HG02642 (cell line): ENCODE measurements around the gene SH2D2A.

ENCODE experiments used
- ATAC-seq: cut with Tn5 transposase; IDR thresholded peaks from one replicate; pipeline ENCODE4 v1.9.1; 2021; ENCODE audit warnings: mild to moderate bottlenecking; ENCODE audit not compliant: unreplicated experiment, poor library complexity

Gene SH2D2A

GRCh38 chr1:156848461-156849150 is 32.0 kb upstream of the SH2D2A start:
- ATAC-seq = no peak

GRCh38 chr1:156847591-156848460 is 31.2 kb upstream of the SH2D2A start:
- no peak for ATAC-seq

- ATAC-seq = no peak
Observed at GRCh38 chr1:156846643-156847042, 30.0 kb upstream of the SH2D2A start.

GRCh38 chr1:156845953-156846545 is 29.4 kb upstream of the SH2D2A start:
- no peak for ATAC-seq

GRCh38 chr1:156845055-156845952 is 28.7 kb upstream of the SH2D2A start:
- ATAC-seq = no peak

GRCh38 chr1:156844638-156845037 is 28.0 kb upstream of the SH2D2A start:
- no peak for ATAC-seq

GRCh38 chr1:156844102-156844501 is 27.5 kb upstream of the SH2D2A start:
- ATAC-seq = no peak

- ATAC-seq = no peak
Observed at GRCh38 chr1:156842618-156843300, 26.1 kb upstream of the SH2D2A start.

- no peak for ATAC-seq
Observed at GRCh38 chr1:156841295-156841855, 24.7 kb upstream of the SH2D2A start.

- no peak for ATAC-seq
Observed at GRCh38 chr1:156840898-156841279, 24.2 kb upstream of the SH2D2A start.

- ATAC-seq = no peak
Observed at GRCh38 chr1:156840186-156840897, 23.7 kb upstream of the SH2D2A start.

GRCh38 chr1:156839426-156840109 is 22.9 kb upstream of the SH2D2A start:
- no peak for ATAC-seq

- no peak for ATAC-seq
Observed at GRCh38 chr1:156838972-156839371, 22.3 kb upstream of the SH2D2A start.

- no peak for ATAC-seq
Observed at GRCh38 chr1:156836892-156837291, 20.2 kb upstream of the SH2D2A start.

GRCh38 chr1:156836041-156836654 is 19.5 kb upstream of the SH2D2A start:
- no peak for ATAC-seq

GRCh38 chr1:156834322-156834721 is 17.7 kb upstream of the SH2D2A start:
- no peak for ATAC-seq

- ATAC-seq = no peak
Observed at GRCh38 chr1:156833603-156834002, 17.0 kb upstream of the SH2D2A start.

GRCh38 chr1:156832434-156832833 is 15.8 kb upstream of the SH2D2A start:
- no peak for ATAC-seq
